GM03348 (cell line): ENCODE data around the gene CCL20.
"Not testable (repeated sequence)": the region's sequence is repeated elsewhere in the genome, so short reads cannot be mapped to it uniquely, and the experiment has no call there.

Source experiments
- DNase-seq: peaks from one replicate; pipeline ENCODE4 v3.0.0; 2012; ENCODE audit warnings: low spot score

CCL20 gene

GRCh38 chr2:227813562-227814353 is at the start of gene CCL20:
CCL20 (plus strand) TSS chr2:227813842; CDS start chr2:227813912, 70 bp downstream.
- no peak for DNase-seq

- no peak for DNase-seq
These were observed 47.8 kb upstream of the CCL20 start for GRCh38 chr2:227765788-227766372.

GRCh38 chr2:227766373-227766883 is 47.2 kb upstream of the CCL20 start:
- DNase-seq, result peak; percentile 91

- no peak for DNase-seq
These were observed 45.8 kb upstream of the CCL20 start for GRCh38 chr2:227767830-227768229.

- no peak for DNase-seq
These were observed 41.4 kb upstream of the CCL20 start for GRCh38 chr2:227772197-227772661.

- no peak for DNase-seq
These were observed 40.7 kb upstream of the CCL20 start for GRCh38 chr2:227772932-227773331.

GRCh38 chr2:227774011-227774624 is 39.5 kb upstream of the CCL20 start:
- DNase-seq, result no peak

GRCh38 chr2:227774895-227775842 is 38.5 kb upstream of the CCL20 start:
- no peak for DNase-seq

- no peak for DNase-seq
These were observed 32.5 kb upstream of the CCL20 start for GRCh38 chr2:227780981-227781615.

GRCh38 chr2:227781841-227782240 is 31.8 kb upstream of the CCL20 start:
- no peak for DNase-seq

- DNase-seq, result no peak
These were observed 30.8 kb upstream of the CCL20 start for GRCh38 chr2:227782804-227783203.

GRCh38 chr2:227783404-227784138 is 30.1 kb upstream of the CCL20 start:
- DNase-seq, result no peak

GRCh38 chr2:227785293-227785692 is 28.3 kb upstream of the CCL20 start:
- DNase-seq, result no peak

- no peak for DNase-seq
These were observed 25.1 kb upstream of the CCL20 start for GRCh38 chr2:227788561-227789018.

- no peak for DNase-seq
These were observed 23.8 kb upstream of the CCL20 start for GRCh38 chr2:227789803-227790202.

GRCh38 chr2:227793148-227793712 is 20.4 kb upstream of the CCL20 start:
- DNase-seq, result no peak

GRCh38 chr2:227796045-227796711 is 17.5 kb upstream of the CCL20 start:
- DNase-seq, result no peak

- DNase-seq, result not testable (repeated sequence)
These were observed 16.9 kb upstream of the CCL20 start for GRCh38 chr2:227796768-227797167.

GRCh38 chr2:227799202-227799601 is 14.4 kb upstream of the CCL20 start:
- no peak for DNase-seq

GRCh38 chr2:227802882-227803281 is 10.8 kb upstream of the CCL20 start:
- DNase-seq, result no peak
